Measurements from ENCODE around the gene NGRN.

NGRN gene

GRCh38 chr15:90227816-90228772, 37.4 kb upstream of the NGRN start:
- Histone ChIP-seq H3K4me1 (ENCODE audit: insufficient read depth, low read length) (no peaks in the 10 kb centered on the region), H3K9ac (ENCODE audit: low read depth, low read length) (no peak overlapping the region), H3K27me3 (ENCODE audit: insufficient read depth, low read length) (no peaks in the 10 kb centered on the region), H3K4me3 (ENCODE audit: low read length) (no peak overlapping the region), H3K36me3 (ENCODE audit: insufficient read depth, low read depth, low read length) (peaks cover 75% of the 10 kb centered on the region), H3K27ac (ENCODE audit: low read length) (no peak overlapping the region), H3K9me3 (ENCODE audit: insufficient read depth, low read depth, low read length) (no peaks in the 10 kb centered on the region)

GRCh38 chr15:90228960-90229359, 36.5 kb upstream of the NGRN start:
- Histone ChIP-seq H3K4me3 (ENCODE audit: low read length) (no peak overlapping the region), H3K4me1 (ENCODE audit: insufficient read depth, low read length) (no peaks in the 10 kb centered on the region), H3K9me3 (ENCODE audit: insufficient read depth, low read depth, low read length) (no peaks in the 10 kb centered on the region), H3K9ac (ENCODE audit: low read depth, low read length) (no peak overlapping the region), H3K27me3 (ENCODE audit: insufficient read depth, low read length) (no peaks in the 10 kb centered on the region), H3K27ac (ENCODE audit: low read length) (no peak overlapping the region), H3K36me3 (ENCODE audit: insufficient read depth, low read depth, low read length) (peaks cover 70% of the 10 kb centered on the region)

GRCh38 chr15:90230071-90230494, 35.4 kb upstream of the NGRN start:
- H3K27me3 ChIP-seq (ENCODE audit: insufficient read depth, low read length): no peaks in the 10 kb centered on the region
- no peak overlapping the region for H3K4me3 ChIP-seq (ENCODE audit: low read length)
- H3K36me3 ChIP-seq (ENCODE audit: insufficient read depth, low read depth, low read length): peaks cover 59% of the 10 kb centered on the region
- H3K4me1 ChIP-seq (ENCODE audit: insufficient read depth, low read length): no peaks in the 10 kb centered on the region; the same call in 1 of the 2 replicates
- H3K9ac ChIP-seq (ENCODE audit: low read depth, low read length): no peak overlapping the region
- no peak overlapping the region for H3K27ac ChIP-seq (ENCODE audit: low read length)
- H3K9me3 ChIP-seq (ENCODE audit: insufficient read depth, low read depth, low read length): no peaks in the 10 kb centered on the region

- Histone ChIP-seq H3K9me3 (ENCODE audit: insufficient read depth, low read depth, low read length) (no peaks in the 10 kb centered on the region), H3K27ac (ENCODE audit: low read length) (no peak overlapping the region), H3K9ac (ENCODE audit: low read depth, low read length) (no peak overlapping the region), H3K27me3 (ENCODE audit: insufficient read depth, low read length) (no peaks in the 10 kb centered on the region), H3K4me1 (ENCODE audit: insufficient read depth, low read length) (no peaks in the 10 kb centered on the region; the same call in 1 of the 2 replicates), H3K36me3 (ENCODE audit: insufficient read depth, low read depth, low read length) (peaks cover 53% of the 10 kb centered on the region), H3K4me3 (ENCODE audit: low read length) (no peak overlapping the region)
These were observed 34.9 kb upstream of the NGRN start for GRCh38 chr15:90230610-90231009.

- Histone ChIP-seq H3K9me3 (ENCODE audit: insufficient read depth, low read depth, low read length) (no peaks in the 10 kb centered on the region), H3K9ac (ENCODE audit: low read depth, low read length) (no peak overlapping the region), H3K4me1 (ENCODE audit: insufficient read depth, low read length) (no peaks in the 10 kb centered on the region; the same call in 1 of the 2 replicates), H3K36me3 (ENCODE audit: insufficient read depth, low read depth, low read length) (peaks cover 47% of the 10 kb centered on the region), H3K4me3 (ENCODE audit: low read length) (no peak overlapping the region), H3K27me3 (ENCODE audit: insufficient read depth, low read length) (no peaks in the 10 kb centered on the region), H3K27ac (ENCODE audit: low read length) (no peak overlapping the region)
These were observed 34.1 kb upstream of the NGRN start for GRCh38 chr15:90231028-90232017.

- Histone ChIP-seq H3K27me3 (ENCODE audit: insufficient read depth, low read length) (no peaks in the 10 kb centered on the region), H3K36me3 (ENCODE audit: insufficient read depth, low read depth, low read length) (peaks cover 39% of the 10 kb centered on the region), H3K4me1 (ENCODE audit: insufficient read depth, low read length) (no peaks in the 10 kb centered on the region; the same call in 1 of the 2 replicates), H3K4me3 (ENCODE audit: low read length) (no peak overlapping the region), H3K27ac (ENCODE audit: low read length) (no peak overlapping the region), H3K9ac (ENCODE audit: low read depth, low read length) (no peak overlapping the region), H3K9me3 (ENCODE audit: insufficient read depth, low read depth, low read length) (no peaks in the 10 kb centered on the region)
These were observed 33.3 kb upstream of the NGRN start for GRCh38 chr15:90232196-90232595.

GRCh38 chr15:90232941-90233386, 32.5 kb upstream of the NGRN start:
- H3K27me3 ChIP-seq (ENCODE audit: insufficient read depth, low read length): no peaks in the 10 kb centered on the region
- H3K9me3 ChIP-seq (ENCODE audit: insufficient read depth, low read depth, low read length): no peaks in the 10 kb centered on the region
- H3K9ac ChIP-seq (ENCODE audit: low read depth, low read length): peak overlapping the region; percentile 69; the same call in 1 of the 2 replicates
- H3K4me1 ChIP-seq (ENCODE audit: insufficient read depth, low read length): no peaks in the 10 kb centered on the region; the same call in 1 of the 2 replicates
- H3K36me3 ChIP-seq (ENCODE audit: insufficient read depth, low read depth, low read length): peaks cover 32% of the 10 kb centered on the region
- H3K4me3 ChIP-seq (ENCODE audit: low read length): peak overlapping the region; percentile 82
- H3K27ac ChIP-seq (ENCODE audit: low read length): no peak overlapping the region

GRCh38 chr15:90233387-90234095, 31.9 kb upstream of the NGRN start, which contains the start of gene CIB1:
TSS of gene CIB1 (minus strand) at chr15:90233941. CDS start at chr15:90233885, 56 bp downstream.
- H3K4me3 ChIP-seq (ENCODE audit: low read length): peak within 1 kb of the TSS; percentile 82
- H3K27me3 ChIP-seq (ENCODE audit: insufficient read depth, low read length): no peaks in the 10 kb centered on the region
- peaks cover 26% of the 10 kb centered on the region for H3K36me3 ChIP-seq (ENCODE audit: insufficient read depth, low read depth, low read length)
- H3K27ac ChIP-seq (ENCODE audit: low read length): no peak within 1 kb of the TSS
- H3K4me1 ChIP-seq (ENCODE audit: insufficient read depth, low read length): no peaks in the 10 kb centered on the region; the same call in 1 of the 2 replicates
- H3K9ac ChIP-seq (ENCODE audit: low read depth, low read length): peak within 1 kb of the TSS; percentile 72; the same call in 1 of the 2 replicates
- H3K9me3 ChIP-seq (ENCODE audit: insufficient read depth, low read depth, low read length): no peaks in the 10 kb centered on the region

- Histone ChIP-seq H3K9ac (ENCODE audit: low read depth, low read length) (peak within 1 kb of the TSS; percentile 72; the same call in 1 of the 2 replicates), H3K27ac (ENCODE audit: low read length) (no peak within 1 kb of the TSS), H3K36me3 (ENCODE audit: insufficient read depth, low read depth, low read length) (peaks cover 18% of the 10 kb centered on the region), H3K9me3 (ENCODE audit: insufficient read depth, low read depth, low read length) (no peaks in the 10 kb centered on the region), H3K27me3 (ENCODE audit: insufficient read depth, low read length) (no peaks in the 10 kb centered on the region), H3K4me3 (ENCODE audit: low read length) (peak within 1 kb of the TSS; percentile 82), H3K4me1 (ENCODE audit: insufficient read depth, low read length) (no peaks in the 10 kb centered on the region; the same call in 1 of the 2 replicates)
These were observed 31.1 kb upstream of the NGRN start, which contains the start of gene GDPGP1 for GRCh38 chr15:90234096-90234988. TSS of gene GDPGP1 (plus strand) at chr15:90234209. CDS start at chr15:90240909, 6,700 bp downstream.

GRCh38 chr15:90239371-90239770, 26.1 kb upstream of the NGRN start:
- H3K9me3 ChIP-seq (ENCODE audit: insufficient read depth, low read depth, low read length): no peaks in the 10 kb centered on the region
- no peaks in the 10 kb centered on the region; the same call in 1 of the 2 replicates for H3K4me1 ChIP-seq (ENCODE audit: insufficient read depth, low read length)
- H3K4me3 ChIP-seq (ENCODE audit: low read length): no peak overlapping the region
- no peaks in the 10 kb centered on the region for H3K27me3 ChIP-seq (ENCODE audit: insufficient read depth, low read length)
- H3K36me3 ChIP-seq (ENCODE audit: insufficient read depth, low read depth, low read length): no peaks in the 10 kb centered on the region; the same call in 1 of the 2 replicates
- H3K27ac ChIP-seq (ENCODE audit: low read length): no peak overlapping the region
- H3K9ac ChIP-seq (ENCODE audit: low read depth, low read length): no peak overlapping the region

All from iPS-20b (cell line).